ENCODE results near the gene UHRF1. TPM values are rescaled to one million over a fixed set of nuclear protein-coding genes. Genes with fewer than 3 reads are reported as not detected.

Gene UHRF1
- total and polyA plus RNA-seq, 2 of the 4 experiments (the other 2 are of a cell fraction) = 47.4 to 57.4 TPM

DNA sequence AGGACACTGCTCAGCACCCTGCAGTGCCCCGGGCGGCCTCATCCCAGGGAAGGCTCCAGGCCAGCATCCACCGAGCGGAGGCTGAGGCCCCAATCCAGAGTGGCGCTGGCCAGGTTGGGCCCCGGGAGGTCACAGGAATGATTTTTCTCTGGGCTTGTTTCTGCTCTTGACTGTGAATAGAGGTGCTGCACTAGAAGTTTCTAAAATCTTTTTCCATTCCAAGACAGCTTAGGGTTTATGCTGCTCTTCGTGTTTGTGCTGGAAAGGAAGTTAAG lies 74.7 kb downstream of the UHRF1 start:
- Histone ChIP-seq H3K27me3 (ENCODE audit: control insufficient read depth, insufficient read depth, low read length) (no peaks in the 10 kb centered on the region), H3K9ac (ENCODE audit: low read depth, low read length) (no peak overlapping the region), H2AK9ac (replicated peaks; ENCODE audit: low read depth, low read length, poor library complexity) (no peak overlapping the region), H3K9me1 (ENCODE audit: insufficient read depth, low read length) (peaks cover 26% of the 10 kb centered on the region), H4K91ac (ENCODE audit: insufficient read depth, low read depth, low read length) (no peak overlapping the region), H3K56ac (ENCODE audit: extremely low read depth, insufficient read depth, low read length) (no peak overlapping the region), H2BK20ac (ENCODE audit: low read depth, low read length) (no peak overlapping the region), H3K4me3 (ENCODE audit: insufficient read depth, low read depth, low read length) (no peak overlapping the region), H4K8ac (ENCODE audit: low read depth in 2 of 2, low read length in 2 of 2) (no peak overlapping the region), H3K14ac (replicated peaks; ENCODE audit: low read depth, low read length) (no peak overlapping the region), H3K23ac (ENCODE audit: low read depth, low read length) (no peak overlapping the region), H2AK5ac (ENCODE audit: low read depth, low read length) (no peak overlapping the region), H3K27ac (ENCODE audit: insufficient read depth, low read length) (no peak overlapping the region), H3K9me3 (ENCODE audit: control insufficient read depth, insufficient read depth, low read length) (no peaks in the 10 kb centered on the region), H3K4me1 (ENCODE audit: control insufficient read depth, insufficient read depth, low read length) (peaks cover 28% of the 10 kb centered on the region), H3K36me3 (ENCODE audit: control insufficient read depth, insufficient read depth, low read length) (peaks cover 6% of the 10 kb centered on the region; the same call in 1 of the 2 replicates), H3K4me2 (ENCODE audit: low read depth, low read length) (no peak overlapping the region), H3K18ac (ENCODE audit: low read depth, low read length) (no peak overlapping the region), H2BK120ac (ENCODE audit: low read depth, low read length) (no peak overlapping the region), H4K5ac (ENCODE audit: low read depth, low read length) (no peak overlapping the region), H2BK5ac (ENCODE audit: low read depth, low read length, poor library complexity, severe bottlenecking) (no peak overlapping the region), H2BK15ac (ENCODE audit: low read depth, low read length) (no peak overlapping the region), H3K79me1 (ENCODE audit: low read depth in 1 of 2, low read length in 2 of 2) (peaks cover 18 to 91% of the 10 kb centered on the region in 2 experiments), H3K4ac (ENCODE audit: low read depth, low read length) (no peak overlapping the region), H2AFZ (replicated peaks; ENCODE audit: low read length, poor library complexity) (no peak overlapping the region), H4K20me1 (ENCODE audit: insufficient read depth, low read length) (peaks cover 97% of the 10 kb centered on the region)
- ChIA-PET POLR2A (ENCODE audit: unreplicated experiment) (no interaction called here), CTCF (no interaction called here)
- TF ChIP-seq, protein P1, sequence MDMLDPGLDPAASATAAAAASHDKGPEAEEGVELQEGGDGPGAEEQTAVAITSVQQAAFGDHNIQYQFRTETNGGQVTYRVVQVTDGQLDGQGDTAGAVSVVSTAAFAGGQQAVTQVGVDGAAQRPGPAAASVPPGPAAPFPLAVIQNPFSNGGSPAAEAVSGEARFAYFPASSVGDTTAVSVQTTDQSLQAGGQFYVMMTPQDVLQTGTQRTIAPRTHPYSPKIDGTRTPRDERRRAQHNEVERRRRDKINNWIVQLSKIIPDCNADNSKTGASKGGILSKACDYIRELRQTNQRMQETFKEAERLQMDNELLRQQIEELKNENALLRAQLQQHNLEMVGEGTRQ (IDR thresholded peaks at IDR 0.05; ENCODE audit: low read depth, low read length) = no peak
- no peak for TF ChIP-seq BHLHE40 (IDR thresholded peaks at IDR 0.05; ENCODE audit: low read depth, low read length)
- no peak for TF ChIP-seq RCOR1 (IDR thresholded peaks at IDR 0.05; ENCODE audit: insufficient replicate concordance, low read length)
- TF ChIP-seq, protein P2, sequence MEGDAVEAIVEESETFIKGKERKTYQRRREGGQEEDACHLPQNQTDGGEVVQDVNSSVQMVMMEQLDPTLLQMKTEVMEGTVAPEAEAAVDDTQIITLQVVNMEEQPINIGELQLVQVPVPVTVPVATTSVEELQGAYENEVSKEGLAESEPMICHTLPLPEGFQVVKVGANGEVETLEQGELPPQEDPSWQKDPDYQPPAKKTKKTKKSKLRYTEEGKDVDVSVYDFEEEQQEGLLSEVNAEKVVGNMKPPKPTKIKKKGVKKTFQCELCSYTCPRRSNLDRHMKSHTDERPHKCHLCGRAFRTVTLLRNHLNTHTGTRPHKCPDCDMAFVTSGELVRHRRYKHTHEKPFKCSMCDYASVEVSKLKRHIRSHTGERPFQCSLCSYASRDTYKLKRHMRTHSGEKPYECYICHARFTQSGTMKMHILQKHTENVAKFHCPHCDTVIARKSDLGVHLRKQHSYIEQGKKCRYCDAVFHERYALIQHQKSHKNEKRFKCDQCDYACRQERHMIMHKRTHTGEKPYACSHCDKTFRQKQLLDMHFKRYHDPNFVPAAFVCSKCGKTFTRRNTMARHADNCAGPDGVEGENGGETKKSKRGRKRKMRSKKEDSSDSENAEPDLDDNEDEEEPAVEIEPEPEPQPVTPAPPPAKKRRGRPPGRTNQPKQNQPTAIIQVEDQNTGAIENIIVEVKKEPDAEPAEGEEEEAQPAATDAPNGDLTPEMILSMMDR (conservative IDR thresholded peaks at IDR 0.05; ENCODE audit: low read depth, low read length) = no peak
- no peak for TF ChIP-seq NFE2L2 (IDR thresholded peaks at IDR 0.05; ENCODE audit: low read depth, low read length)
- no peak for TF ChIP-seq RFX5 (IDR thresholded peaks at IDR 0.05; ENCODE audit: low read depth, low read length)
- TF ChIP-seq, protein P3, sequence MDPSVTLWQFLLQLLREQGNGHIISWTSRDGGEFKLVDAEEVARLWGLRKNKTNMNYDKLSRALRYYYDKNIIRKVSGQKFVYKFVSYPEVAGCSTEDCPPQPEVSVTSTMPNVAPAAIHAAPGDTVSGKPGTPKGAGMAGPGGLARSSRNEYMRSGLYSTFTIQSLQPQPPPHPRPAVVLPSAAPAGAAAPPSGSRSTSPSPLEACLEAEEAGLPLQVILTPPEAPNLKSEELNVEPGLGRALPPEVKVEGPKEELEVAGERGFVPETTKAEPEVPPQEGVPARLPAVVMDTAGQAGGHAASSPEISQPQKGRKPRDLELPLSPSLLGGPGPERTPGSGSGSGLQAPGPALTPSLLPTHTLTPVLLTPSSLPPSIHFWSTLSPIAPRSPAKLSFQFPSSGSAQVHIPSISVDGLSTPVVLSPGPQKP (IDR thresholded peaks at IDR 0.05; ENCODE audit: borderline replicate concordance, low read depth, low read length) = no peak
- BruUV-seq (replicated peaks) = no TSS peak
- WGBS, 2 experiments (ENCODE audit: extremely low coverage in 2 of 2, insufficient read length in 1 of 2) = 95% methylated on average over 4 of the region's 7 CpGs; no CpG with 5 or more reads in 1 of the 2 experiments
- in situ Hi-C loops (cut with MboI; ENCODE audit: low sequenced_read_pairs) = no loop called here
- dilution Hi-C loops (cut with HindIII; ENCODE audit: low sequenced_read_pairs, unreplicated experiment) = no loop called here
- no peak for ATAC-seq (ENCODE audit: low read depth)
- intact Hi-C loops (cut with micrococcal nuclease) = no loop called here
- DNase-seq = no peak
